Endothelial cell of umbilical vein (primary cell): ENCODE measurements around the gene ASXL1.
A peak's percentile ranks its signal among the peaks of the same experiment; 100 is the strongest.

Source experiments
- CTCF ChIP-seq, 2 donors: IDR thresholded peaks; 1 replicate in 1 of 2; 2 replicates in 1 of 2; pipeline ENCODE4 v1.5.1; 2011; ENCODE audit warnings: low read length in 2 of 2, mild to moderate bottlenecking in 2 of 2, moderate library complexity in 2 of 2, control low read depth in 1 of 2, inconsistent platforms in 1 of 2, low read depth in 1 of 2; ENCODE audit not compliant: insufficient read depth in 1 of 2; ENCODE audit errors: extremely low read depth in 1 of 2
- EZH2 ChIP-seq: IDR thresholded peaks from 2 replicates; pipeline ENCODE4 v1.6.1; 2012; ENCODE audit warnings: borderline replicate concordance, low read depth, mild to moderate bottlenecking, moderate library complexity, low read length, inconsistent platforms; ENCODE audit not compliant: severe bottlenecking
- GATA2 ChIP-seq: IDR thresholded peaks from 2 replicates; pipeline ENCODE4 v1.7.0; 2011; ENCODE audit warnings: low read depth, mild to moderate bottlenecking, moderate library complexity, mixed read lengths, low read length; ENCODE audit not compliant: insufficient read length, insufficient read depth
- JUN ChIP-seq: IDR thresholded peaks from 2 replicates; pipeline ENCODE4 v1.6.1; 2011; ENCODE audit warnings: borderline replicate concordance, low read depth; ENCODE audit not compliant: insufficient read length, insufficient read depth
- MYC ChIP-seq: IDR thresholded peaks from one replicate; pipeline ENCODE4 v1.6.1; 2011; ENCODE audit warnings: mild to moderate bottlenecking, low read depth, low read length
- POLR2A ChIP-seq: IDR thresholded peaks from 2 replicates; pipeline ENCODE4 v1.6.1; 2012; ENCODE audit warnings: low read depth, mild to moderate bottlenecking, control low read depth, low read length
- POLR2AphosphoS5 ChIP-seq: IDR thresholded peaks from 2 replicates; pipeline ENCODE4 v1.6.1; 2012; ENCODE audit warnings: low read depth, mild to moderate bottlenecking, control low read depth, low read length, moderate library complexity; ENCODE audit not compliant: insufficient read depth
- TF ChIP-seq, protein P1 (sequence below): IDR thresholded peaks from 2 replicates; pipeline ENCODE4 v1.6.1; 2011; ENCODE audit not compliant: insufficient read depth, insufficient read length

- TF ChIP-seq CTCF (IDR thresholded peaks at IDR 0.05; ENCODE audit: extremely low read depth in 1 of 2, insufficient read depth in 1 of 2, low read depth in 1 of 2, low read length in 2 of 2) (no peak), POLR2AphosphoS5 (no peak), POLR2A (peak; percentile 17), EZH2 (no peak), GATA2 (no peak), JUN (no peak), MYC (no peak)
- TF ChIP-seq, protein P1, sequence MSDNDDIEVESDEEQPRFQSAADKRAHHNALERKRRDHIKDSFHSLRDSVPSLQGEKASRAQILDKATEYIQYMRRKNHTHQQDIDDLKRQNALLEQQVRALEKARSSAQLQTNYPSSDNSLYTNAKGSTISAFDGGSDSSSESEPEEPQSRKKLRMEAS = no peak
These were observed 105.7 kb downstream of the ASXL1 start for GRCh38 chr20:32463642-32464400.
